ENCODE measurements around the gene ITGA11. TPM values are rescaled to one million over a fixed set of nuclear protein-coding genes. Genes with fewer than 3 reads are reported as not detected.
A peak's percentile ranks its signal among the peaks of the same experiment; 100 is the strongest.

ITGA11 gene
- total and polyA plus RNA-seq, 5 experiments from 2014 or later, result 0.02 to 0.11 (median 0.03) TPM; not detected in 2

GRCh38 chr15:68466876-68467275, 34.9 kb upstream of the ITGA11 start:
- no peaks in the 10 kb centered on the region for H3K9me3 Mint-ChIP-seq
- ATAC-seq, result no peak
- POLR2A ChIA-PET, result no interaction called here
- H3K27ac Mint-ChIP-seq, result no peak overlapping the region
- H3K27me3 Mint-ChIP-seq, result peaks cover 2 to 13% (median 7%) of the 10 kb centered on the region in 5 donors
- no peak for DNase-seq
- H3K4me1 Mint-ChIP-seq, result peaks cover 0 to 2% (median 0%) of the 10 kb centered on the region in 4 donors
- H3K36me3 Mint-ChIP-seq, result no peaks in the 10 kb centered on the region
- no peak overlapping the region for H3K4me3 Mint-ChIP-seq

- Mint-ChIP-seq H3K4me3 (no peak overlapping the region), H3K4me1 (peaks cover 0 to 2% (median 0%) of the 10 kb centered on the region in 4 donors), H3K9me3 (no peaks in the 10 kb centered on the region), H3K36me3 (no peaks in the 10 kb centered on the region), H3K27me3 (peaks cover 2 to 13% (median 7%) of the 10 kb centered on the region in 5 donors), H3K27ac (peak overlapping the region in 1 of 10 donors; percentile 30)
- ATAC-seq, result no peak
- POLR2A ChIA-PET, result no interaction called here
- no peak for DNase-seq
Observed at GRCh38 chr15:68465861-68466560, 34.0 kb upstream of the ITGA11 start.

- ATAC-seq (no peak), DNase-seq (no peak)
- peaks cover 3 to 13% (median 8%) of the 10 kb centered on the region in 5 donors for H3K27me3 Mint-ChIP-seq
- H3K9me3 Mint-ChIP-seq, result peaks cover 0 to 5% (median 0%) of the 10 kb centered on the region in 9 donors
- peak overlapping the region in 1 of 10 donors; percentile 32 for H3K27ac Mint-ChIP-seq
- POLR2A ChIA-PET, result no interaction called here
- no peak overlapping the region for H3K4me3 Mint-ChIP-seq
- H3K4me1 Mint-ChIP-seq, result peaks cover 0 to 2% (median 0%) of the 10 kb centered on the region in 4 donors
- H3K36me3 Mint-ChIP-seq, result no peaks in the 10 kb centered on the region
Observed at GRCh38 chr15:68464448-68465090, 32.6 kb upstream of the ITGA11 start.

- Mint-ChIP-seq H3K9me3 (peaks cover 0 to 5% (median 2%) of the 10 kb centered on the region in 9 donors), H3K27ac (no peak overlapping the region), H3K36me3 (no peaks in the 10 kb centered on the region), H3K4me1 (peaks cover 0 to 2% (median 0%) of the 10 kb centered on the region in 4 donors), H3K27me3 (peaks cover 3 to 13% (median 7%) of the 10 kb centered on the region in 5 donors), H3K4me3 (no peak overlapping the region)
- ATAC-seq (no peak), DNase-seq (no peak)
- POLR2A ChIA-PET, result no interaction called here
Observed at GRCh38 chr15:68463996-68464395, 32.0 kb upstream of the ITGA11 start.

GRCh38 chr15:68463444-68463843, 31.5 kb upstream of the ITGA11 start:
- ATAC-seq (no peak), DNase-seq (no peak)
- H3K4me3 Mint-ChIP-seq, result no peak overlapping the region
- H3K4me1 Mint-ChIP-seq, result peaks cover 0 to 2% (median 0%) of the 10 kb centered on the region in 4 donors
- POLR2A ChIA-PET, result no interaction called here
- peaks cover 3 to 10% (median 6%) of the 10 kb centered on the region in 5 donors for H3K27me3 Mint-ChIP-seq
- peaks cover 0 to 5% (median 2%) of the 10 kb centered on the region in 9 donors for H3K9me3 Mint-ChIP-seq
- no peaks in the 10 kb centered on the region for H3K36me3 Mint-ChIP-seq
- no peak overlapping the region for H3K27ac Mint-ChIP-seq

- H3K4me1 Mint-ChIP-seq, result peaks cover 0 to 2% (median 0%) of the 10 kb centered on the region in 4 donors
- DNase-seq (no peak), ATAC-seq (no peak)
- H3K27me3 Mint-ChIP-seq, result peaks cover 0 to 6% (median 4%) of the 10 kb centered on the region in 5 donors
- peaks cover 0 to 5% (median 2%) of the 10 kb centered on the region in 9 donors for H3K9me3 Mint-ChIP-seq
- no peaks in the 10 kb centered on the region for H3K36me3 Mint-ChIP-seq
- H3K27ac Mint-ChIP-seq, result no peak overlapping the region
- POLR2A ChIA-PET, result no interaction called here
- H3K4me3 Mint-ChIP-seq, result no peak overlapping the region
Observed at GRCh38 chr15:68460166-68460565, 28.2 kb upstream of the ITGA11 start.

GRCh38 chr15:68450192-68450591, 18.2 kb upstream of the ITGA11 start:
- POLR2A ChIA-PET, result no interaction called here
- Mint-ChIP-seq H3K27me3 (peaks cover 16 to 75% (median 47%) of the 10 kb centered on the region in 5 donors), H3K4me3 (no peak overlapping the region), H3K9me3 (peaks cover 0 to 11% (median 2%) of the 10 kb centered on the region in 9 donors), H3K4me1 (no peaks in the 10 kb centered on the region), H3K27ac (peak overlapping the region in 1 of 10 donors; percentile 4), H3K36me3 (peaks cover 0 to 2% (median 0%) of the 10 kb centered on the region in 3 donors)
- ATAC-seq, result no peak
- no peak for DNase-seq

- Mint-ChIP-seq H3K4me3 (no peak overlapping the region), H3K4me1 (no peaks in the 10 kb centered on the region), H3K9me3 (peaks cover 0 to 11% (median 2%) of the 10 kb centered on the region in 9 donors), H3K36me3 (peaks cover 0 to 2% (median 0%) of the 10 kb centered on the region in 3 donors), H3K27ac (no peak overlapping the region), H3K27me3 (peaks cover 16 to 77% (median 46%) of the 10 kb centered on the region in 5 donors)
- POLR2A ChIA-PET, result no interaction called here
- ATAC-seq (no peak), DNase-seq (no peak)
Observed at GRCh38 chr15:68449389-68449788, 17.4 kb upstream of the ITGA11 start.

GRCh38 chr15:68447976-68448755, 16.2 kb upstream of the ITGA11 start:
- Mint-ChIP-seq H3K9me3 (peaks cover 0 to 11% (median 2%) of the 10 kb centered on the region in 9 donors), H3K27ac (no peak overlapping the region), H3K4me3 (no peak overlapping the region), H3K27me3 (peaks cover 16 to 68% (median 41%) of the 10 kb centered on the region in 5 donors), H3K36me3 (peaks cover 0 to 2% (median 0%) of the 10 kb centered on the region in 3 donors), H3K4me1 (no peaks in the 10 kb centered on the region)
- ATAC-seq (no peak), DNase-seq (no peak)
- POLR2A ChIA-PET, result no interaction called here

- Mint-ChIP-seq H3K4me3 (no peak overlapping the region), H3K9me3 (peaks cover 0 to 7% (median 2%) of the 10 kb centered on the region in 9 donors), H3K27me3 (peaks cover 16 to 58% (median 37%) of the 10 kb centered on the region in 5 donors), H3K27ac (no peak overlapping the region), H3K36me3 (peaks cover 0 to 2% (median 0%) of the 10 kb centered on the region in 3 donors), H3K4me1 (no peaks in the 10 kb centered on the region)
- POLR2A ChIA-PET, result no interaction called here
- ATAC-seq, result no peak
- no peak for DNase-seq
Observed at GRCh38 chr15:68447209-68447608, 15.2 kb upstream of the ITGA11 start.

- no peak for DNase-seq
- POLR2A ChIA-PET, result no interaction called here
- no peak for ATAC-seq
- no peak overlapping the region for H3K4me3 Mint-ChIP-seq
- H3K36me3 Mint-ChIP-seq, result peaks cover 0 to 2% (median 0%) of the 10 kb centered on the region in 3 donors
- H3K27me3 Mint-ChIP-seq, result peaks cover 13 to 59% (median 27%) of the 10 kb centered on the region in 5 donors
- no peaks in the 10 kb centered on the region for H3K4me1 Mint-ChIP-seq
- no peak overlapping the region for H3K27ac Mint-ChIP-seq
- H3K9me3 Mint-ChIP-seq, result peaks cover 0 to 2% (median 0%) of the 10 kb centered on the region in 9 donors
Observed at GRCh38 chr15:68445351-68445750, 13.4 kb upstream of the ITGA11 start.

- Mint-ChIP-seq H3K27me3 (peaks cover 11 to 58% (median 29%) of the 10 kb centered on the region in 5 donors), H3K4me3 (no peak overlapping the region), H3K4me1 (no peaks in the 10 kb centered on the region), H3K27ac (no peak overlapping the region), H3K9me3 (no peaks in the 10 kb centered on the region), H3K36me3 (no peaks in the 10 kb centered on the region)
- POLR2A ChIA-PET, result no interaction called here
- no peak for DNase-seq
- ATAC-seq, result no peak
Observed at GRCh38 chr15:68444336-68444735, 12.4 kb upstream of the ITGA11 start.

All from naive thymus-derived CD8-positive, alpha-beta T cell (primary cell).